Calu3 (cell line): Measurements from ENCODE around the gene CELF5. TPM values are rescaled to one million over a fixed set of nuclear protein-coding genes. Genes with fewer than 3 reads are reported as not detected.

Experiments
- BruUV-seq: library from RNA; stranded (reverse); fragments of 400-500 nt; replicated peaks from 2 replicates; lab custom pipeline; 2021; lab: Mats Ljungman, UMichigan
- CTCF ChIA-PET: fragments of 300-600 bp; sonication (Branson Sonifier 250); formaldehyde crosslinking; loops from one replicate; lab custom pipeline; 2022; ENCODE audit warnings: antibody characterized with exemption; lab: Charles Lee
- DNase-seq: peaks from one replicate; pipeline ENCODE4 v3.0.0; 2022
- H3K27ac Mint-ChIP-seq: one replicate; pipeline ENCODE4 v1.8.0; 2022; ENCODE audit warnings: mixed read lengths; ENCODE audit not compliant: unreplicated experiment
- H3K27me3 Mint-ChIP-seq: one replicate; pipeline ENCODE4 v1.8.0; 2022; ENCODE audit warnings: mixed read lengths; ENCODE audit not compliant: unreplicated experiment
- H3K36me3 Mint-ChIP-seq: one replicate; pipeline ENCODE4 v1.8.0; 2022; ENCODE audit warnings: mild to moderate bottlenecking, moderate library complexity, mixed read lengths; ENCODE audit not compliant: insufficient read depth, unreplicated experiment
- H3K4me1 Mint-ChIP-seq: one replicate; pipeline ENCODE4 v1.8.0; 2022; ENCODE audit warnings: mild to moderate bottlenecking, low read depth, mixed read lengths; ENCODE audit not compliant: unreplicated experiment
- H3K4me3 Mint-ChIP-seq: one replicate; pipeline ENCODE4 v1.8.0; 2022; ENCODE audit warnings: mild to moderate bottlenecking, low read depth, moderate library complexity, mixed read lengths; ENCODE audit not compliant: unreplicated experiment
- H3K9me3 Mint-ChIP-seq: one replicate; pipeline ENCODE4 v1.8.0; 2022; ENCODE audit warnings: low read depth, mixed read lengths; ENCODE audit not compliant: unreplicated experiment
- CTCF ChIP-seq: fragments of 200-600 bp; IDR thresholded peaks from one replicate; pipeline ENCODE4 v1.8.0; 2022; ENCODE audit warnings: antibody characterized with exemption; ENCODE audit not compliant: unreplicated experiment
- intact Hi-C: fragments of 100-400 bp; cut with micrococcal nuclease; formaldehyde crosslinking; loops from one replicate; pipeline ENCODE4 v1.10.0; 2022; ENCODE audit not compliant: unreplicated experiment
- total RNA-seq: library from RNA; stranded (reverse); gene quantifications from 2 replicates; pipeline ENCODE4 v1.2.3, GENCODE V29; 2022

Gene CELF5
- total RNA-seq, 1 experiment from 2014 or later = 0.40 TPM

DNA sequence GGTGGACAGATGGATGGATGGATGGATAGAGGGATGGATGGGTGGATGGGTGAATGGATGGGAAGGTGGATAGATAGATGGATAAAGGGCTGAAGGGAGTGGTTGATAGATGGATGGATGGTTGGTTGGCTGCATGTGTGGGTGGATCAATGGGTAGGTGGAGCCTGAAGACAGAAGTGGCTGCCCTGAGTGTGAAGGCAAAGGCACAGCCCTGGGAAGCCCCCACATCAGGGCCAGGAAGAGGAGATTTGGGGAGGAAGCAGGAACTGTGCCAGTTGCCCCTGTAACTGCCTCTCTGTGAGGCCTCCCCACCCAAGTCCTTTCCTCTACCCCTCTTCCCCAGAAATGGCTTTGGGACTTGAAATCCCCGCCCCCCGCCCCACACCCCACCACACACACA is 98.6 kb downstream of the CELF5 start:
- Mint-ChIP-seq H3K27ac (no peak overlapping the region), H3K4me3 (no peak overlapping the region), H3K27me3 (peaks cover 45% of the 10 kb centered on the region), H3K36me3 (peaks cover 3% of the 10 kb centered on the region), H3K4me1 (peaks cover 8% of the 10 kb centered on the region), H3K9me3 (peaks cover 5% of the 10 kb centered on the region)
- CTCF ChIA-PET = interaction anchor here (0.6 kb wide), 1 partner anchor 378 kb away, joined by 6 read pairs; no protein-coding TSS in a partner anchor
- DNase-seq = no peak
- intact Hi-C loops = no loop called here
- BruUV-seq = no TSS peak
- TF ChIP-seq CTCF = no peak

DNA sequence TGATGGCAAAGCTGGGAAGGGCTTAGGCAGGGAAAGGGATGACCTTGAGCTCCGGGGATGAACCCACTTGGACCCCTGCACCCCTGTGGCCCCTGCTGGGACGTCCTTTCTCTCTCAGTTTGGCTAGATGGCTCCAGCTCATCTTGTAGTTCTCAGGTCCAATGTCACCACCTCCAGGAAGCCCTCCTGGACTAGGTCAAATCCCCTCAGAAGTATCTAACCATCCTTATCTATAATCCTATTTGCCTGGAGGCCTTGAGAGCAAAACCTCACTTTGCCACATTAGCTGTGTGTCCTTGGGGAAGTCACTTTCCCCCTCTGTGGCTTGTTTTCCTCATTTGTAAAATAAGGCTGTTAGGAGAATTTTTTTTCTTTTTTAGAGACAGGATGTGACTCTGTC is 99.2 kb downstream of the CELF5 start:
- CTCF ChIA-PET = interaction anchor here (0.6 kb wide), 1 partner anchor 377 kb away, joined by 6 read pairs; no protein-coding TSS in a partner anchor

DNA sequence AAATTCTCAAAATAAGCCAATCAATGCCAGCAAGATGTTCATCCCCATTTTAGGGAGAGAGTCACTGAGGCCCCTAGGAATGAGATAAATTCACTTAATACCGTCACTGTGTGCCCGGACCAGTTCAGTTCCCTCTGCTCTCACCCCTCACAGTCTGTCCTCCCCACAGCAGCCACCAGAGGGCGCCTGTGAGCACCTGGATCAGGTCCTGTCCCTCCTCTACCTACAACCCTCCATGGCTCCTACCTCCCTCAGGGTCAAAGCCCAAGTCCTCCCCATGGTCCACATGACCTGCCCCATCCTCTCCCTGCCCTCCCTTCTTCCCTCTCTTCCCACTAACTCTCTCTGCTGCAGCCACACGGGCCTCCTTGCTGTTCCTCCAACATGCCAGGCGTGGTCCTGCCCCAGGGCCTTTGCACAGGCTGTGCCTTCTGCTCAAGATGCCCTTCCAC is 100.0 kb downstream of the CELF5 start:
- peak; percentile 53 for TF ChIP-seq CTCF
- peaks cover 7% of the 10 kb centered on the region for H3K4me1 Mint-ChIP-seq
- H3K36me3 Mint-ChIP-seq = peaks cover 3% of the 10 kb centered on the region
- no peak overlapping the region for H3K4me3 Mint-ChIP-seq
- CTCF ChIA-PET = no interaction called here
- intact Hi-C loops = no loop called here
- peak; percentile 75 for DNase-seq
- peaks cover 41% of the 10 kb centered on the region for H3K27me3 Mint-ChIP-seq
- no TSS peak for BruUV-seq
- peaks cover 5% of the 10 kb centered on the region for H3K9me3 Mint-ChIP-seq
- H3K27ac Mint-ChIP-seq = no peak overlapping the region

More for the DNA sequence above, 99.2 kb downstream of the CELF5 start:
- intact Hi-C loops = no loop called here
- Mint-ChIP-seq H3K27ac (no peak overlapping the region), H3K36me3 (peaks cover 3% of the 10 kb centered on the region), H3K4me3 (no peak overlapping the region), H3K9me3 (peaks cover 5% of the 10 kb centered on the region), H3K27me3 (peaks cover 45% of the 10 kb centered on the region), H3K4me1 (peaks cover 8% of the 10 kb centered on the region)
- DNase-seq = no peak
- no peak for TF ChIP-seq CTCF
- BruUV-seq = no TSS peak

DNA sequence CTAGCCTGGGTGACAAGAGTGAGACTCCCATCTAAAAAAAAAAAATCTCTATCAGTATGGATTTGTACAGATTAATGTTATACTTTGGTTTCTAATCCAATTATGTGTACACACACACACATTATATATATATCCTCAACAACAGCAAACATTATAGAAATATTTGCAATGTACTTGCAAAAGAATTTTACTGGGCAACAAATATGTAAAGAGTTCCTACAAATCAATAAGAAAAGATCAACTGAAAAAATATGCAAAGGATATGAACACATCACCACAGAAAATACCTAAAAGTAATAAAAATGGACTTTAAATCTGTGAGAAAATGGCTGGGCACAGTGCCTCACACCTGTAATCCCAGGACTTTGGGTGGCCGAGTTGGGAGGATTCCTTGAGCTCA is 101.0 kb downstream of the CELF5 start:
- Mint-ChIP-seq H3K27ac (no peak overlapping the region), H3K36me3 (peaks cover 3% of the 10 kb centered on the region), H3K9me3 (peaks cover 5% of the 10 kb centered on the region), H3K4me3 (no peak overlapping the region), H3K27me3 (peaks cover 31% of the 10 kb centered on the region), H3K4me1 (no peaks in the 10 kb centered on the region)
- no TSS peak for BruUV-seq
- TF ChIP-seq CTCF = no peak
- CTCF ChIA-PET = interaction anchor here (0.6 kb wide), 1 partner anchor 52 kb away, joined by 5 read pairs; no protein-coding TSS in a partner anchor
- DNase-seq = no peak
- intact Hi-C loops = no loop called here
